GM23338 (cell line): ENCODE data around the gene KIF18B. TPM values are rescaled to one million over a fixed set of nuclear protein-coding genes. Genes with fewer than 3 reads are reported as not detected.

Experiments used
- ATAC-seq: fragments of 200-7000 bp; cut with Tn5 transposase; 3 replicates; pipeline ENCODE4 v1.9.1; 2020
- DNase-seq: peaks from one replicate; pipeline ENCODE4 v3.0.0-alpha.2; 2015; ENCODE audit warnings: low spot score
- H2AFZ ChIP-seq: fragments of 200-600 bp; sonication (generic); 2 replicates; pipeline ENCODE4 v1.8.0; 2016; ENCODE audit warnings: antibody characterized with exemption, mild to moderate bottlenecking, moderate library complexity
- H3F3A ChIP-seq: fragments of 200-600 bp; sonication (generic); replicated peaks from 2 replicates; pipeline ENCODE4 v1.8.0; 2017; ENCODE audit warnings: antibody characterized with exemption, mixed run types, low read depth
- H3K27ac ChIP-seq: fragments of 200-600 bp; sonication (generic); 2 replicates; pipeline ENCODE4 v1.6.1; 2016; ENCODE audit warnings: low read depth
- H3K27me3 ChIP-seq: fragments of 200-600 bp; sonication (generic); 2 replicates; pipeline ENCODE4 v1.8.0; 2016; ENCODE audit warnings: mild to moderate bottlenecking, mixed run types, moderate library complexity; ENCODE audit not compliant: insufficient read depth
- H3K36me3 ChIP-seq: fragments of 200-600 bp; sonication (generic); 2 replicates; pipeline ENCODE4 v1.8.0; 2016; ENCODE audit warnings: mild to moderate bottlenecking; ENCODE audit not compliant: insufficient read depth
- H3K4me1 ChIP-seq: fragments of 200-600 bp; sonication (generic); 2 replicates; pipeline ENCODE4 v1.8.0; 2016; ENCODE audit warnings: mild to moderate bottlenecking, moderate library complexity; ENCODE audit not compliant: insufficient read depth
- H3K4me2 ChIP-seq: fragments of 200-600 bp; sonication (generic); 2 replicates; pipeline ENCODE4 v1.7.1; 2017; ENCODE audit warnings: mixed run types
- H3K4me3 ChIP-seq: fragments of 200-600 bp; sonication (generic); 2 replicates; pipeline ENCODE4 v1.6.1; 2016; ENCODE audit warnings: mixed run types
- H3K79me2 ChIP-seq: fragments of 200-600 bp; sonication (generic); replicated peaks from 2 replicates; pipeline ENCODE4 v1.8.0; 2017; ENCODE audit warnings: mild to moderate bottlenecking; ENCODE audit not compliant: insufficient read depth
- H3K9me2 ChIP-seq: fragments of 200-600 bp; sonication (generic); 2 replicates; pipeline ENCODE4 v1.8.0; 2017; ENCODE audit not compliant: insufficient read depth
- H4K20me1 ChIP-seq: fragments of 200-600 bp; sonication (generic); replicated peaks from 2 replicates; pipeline ENCODE4 v1.8.0; 2017; ENCODE audit warnings: mild to moderate bottlenecking; ENCODE audit not compliant: insufficient read depth
- H3K27ac Mint-ChIP-seq: 2 replicates; pipeline ENCODE4 v1.8.0; 2020; ENCODE audit warnings: inconsistent platforms, mild to moderate bottlenecking, moderate library complexity, mixed read lengths
- H3K27me3 Mint-ChIP-seq: 3 replicates; pipeline ENCODE4 v1.8.0; 2022; ENCODE audit warnings: low read depth, mild to moderate bottlenecking, moderate library complexity, mixed read lengths, inconsistent platforms; ENCODE audit not compliant: insufficient read depth, poor library complexity
- H3K36me3 Mint-ChIP-seq: 3 replicates; pipeline ENCODE4 v1.8.0; 2021; ENCODE audit warnings: low read depth, mild to moderate bottlenecking, inconsistent platforms, moderate library complexity, mixed read lengths
- H3K4me1 Mint-ChIP-seq: 3 replicates; pipeline ENCODE4 v1.8.0; 2020; ENCODE audit warnings: mild to moderate bottlenecking, inconsistent platforms, mixed read lengths
- H3K4me3 Mint-ChIP-seq: 3 replicates; pipeline ENCODE4 v1.8.0; 2021; ENCODE audit warnings: moderate library complexity, mild to moderate bottlenecking, inconsistent platforms, mixed read lengths
- H3K9me3 Mint-ChIP-seq: 3 replicates; pipeline ENCODE4 v1.8.0; 2020; ENCODE audit warnings: moderate library complexity, mild to moderate bottlenecking, inconsistent platforms, mixed read lengths
- CREB1 ChIP-seq: fragments of 250-450 bp; sonication (Bioruptor Pico); IDR thresholded peaks from 2 replicates; pipeline ENCODE4 v1.5.0; 2020; ENCODE audit warnings: low read depth, mild to moderate bottlenecking, moderate library complexity
- CTCF ChIP-seq, 2 experiments: fragments of 200-600 bp in 1 of 2; sonication (generic) in 1 of 2; conservative IDR thresholded peaks; 2 replicates each; pipeline versions ENCODE4 v1.5.1 to v1.6.1; 2016 to 2017; ENCODE audit warnings: antibody characterized with exemption in 2 of 2, low read depth in 2 of 2, mild to moderate bottlenecking in 2 of 2, moderate library complexity in 1 of 2
- ETS1 ChIP-seq: IDR thresholded peaks from 2 replicates; pipeline ENCODE4 v1.6.1; 2016; ENCODE audit warnings: antibody characterized with exemption
- EZH2 ChIP-seq: fragments of 200-600 bp; sonication (generic); IDR thresholded peaks from one replicate; pipeline ENCODE4 v1.8.0; 2017; ENCODE audit warnings: antibody characterized with exemption, mild to moderate bottlenecking, low read depth; ENCODE audit not compliant: unreplicated experiment
- EZH2phosphoT487 ChIP-seq: fragments of 200-600 bp; sonication (generic); IDR thresholded peaks from one replicate; pipeline ENCODE4 v1.8.1; 2018; ENCODE audit warnings: antibody characterized with exemption; ENCODE audit not compliant: unreplicated experiment
- JUNB ChIP-seq: IDR thresholded peaks from one replicate; pipeline ENCODE4 v1.6.1; 2016; ENCODE audit warnings: antibody characterized with exemption; ENCODE audit not compliant: unreplicated experiment
- NANOG ChIP-seq: IDR thresholded peaks from 2 replicates; pipeline ENCODE4 v1.6.1; 2016; ENCODE audit warnings: antibody characterized with exemption, borderline replicate concordance
- POLR2AphosphoS5 ChIP-seq: IDR thresholded peaks from 2 replicates; pipeline ENCODE4 v1.6.1; 2016; ENCODE audit warnings: antibody characterized with exemption, low read depth
- REST ChIP-seq: IDR thresholded peaks from one replicate; pipeline ENCODE4 v1.6.1; 2018; ENCODE audit warnings: antibody characterized with exemption; ENCODE audit not compliant: unreplicated experiment
- STAT1 ChIP-seq: IDR thresholded peaks from one replicate; pipeline ENCODE4 v1.6.1; 2016; ENCODE audit warnings: antibody characterized with exemption; ENCODE audit not compliant: unreplicated experiment
- ZNF331 ChIP-seq: fragments of 250-450 bp; sonication (Bioruptor Pico); IDR thresholded peaks from 2 replicates; pipeline ENCODE4 v1.5.0; 2020; ENCODE audit warnings: low read depth, mild to moderate bottlenecking, moderate library complexity
- ZNF462 ChIP-seq: fragments of 250-450 bp; sonication (Bioruptor Pico); IDR thresholded peaks from 2 replicates; pipeline ENCODE4 v1.5.0; 2020; ENCODE audit warnings: mild to moderate bottlenecking, moderate library complexity
- polyA plus RNA-seq: library from polyadenylated mRNA; unstranded; fragments of >200 nt; fragmentation: Nextera tagmentation; extraction: Ambion mirVana; gene quantifications from 2 replicates; pipeline ENCODE4 v1.2.1, GENCODE V29; 2016
- total RNA-seq: library from RNA; depleted of rRNA; stranded (reverse); fragments of >200 nt; shearing (Covaris generic); gene quantifications from 2 replicates; pipeline ENCODE4 v1.2.3, GENCODE V29; 2014

Gene KIF18B
- total and polyA plus RNA-seq, 2 experiments from 2014 or later: 14.1 to 28.4 TPM

GRCh38 chr17:44906010-44906646, 41.4 kb downstream of the KIF18B start:
- Histone ChIP-seq H3K79me2 (no peaks in the 10 kb centered on the region), H3K9me2 (no peaks in the 10 kb centered on the region), H3K4me3 (no peak overlapping the region), H3K27me3 (no peaks in the 10 kb centered on the region), H3K4me1 (no peaks in the 10 kb centered on the region; the same call in 1 of the 2 replicates), H3K4me2 (no peak overlapping the region), H3K36me3 (no peaks in the 10 kb centered on the region), H2AFZ (no peak overlapping the region), H3F3A (peaks cover 5% of the 10 kb centered on the region; the same call in 1 of the 2 replicates), H3K27ac (no peak overlapping the region), H4K20me1 (no peaks in the 10 kb centered on the region)
- Mint-ChIP-seq H3K4me1 (peaks cover 17% of the 10 kb centered on the region), H3K27me3 (peaks cover 23% of the 10 kb centered on the region), H3K27ac (peak overlapping the region; percentile 80; the same call in 1 of the 2 replicates), H3K4me3 (no peak overlapping the region; the same call in 2 of the 3 replicates), H3K9me3 (no peaks in the 10 kb centered on the region), H3K36me3 (no peaks in the 10 kb centered on the region)
- TF ChIP-seq REST (no peak), JUNB (no peak), EZH2 (no peak), EZH2phosphoT487 (no peak), STAT1 (no peak), POLR2AphosphoS5 (no peak), CTCF (conservative IDR thresholded peaks at IDR 0.05; ENCODE audit: low read depth in 2 of 2) (no peak), NANOG (no peak), CREB1 (CRISPR knock-in tag) (no peak), ETS1 (no peak), ZNF462 (CRISPR knock-in tag) (no peak), ZNF331 (no peak)
- no peak for ATAC-seq
- DNase-seq: no peak
